AG04450 (cell line): ENCODE results near the gene NID1. TPM values are rescaled to one million over a fixed set of nuclear protein-coding genes. Genes with fewer than 3 reads are reported as not detected.

Experiments used
- CTCF ChIA-PET: fragments of 300-600, 350-600 bp; formaldehyde crosslinking; extraction: SDS; loops from one replicate; lab custom pipeline; 2022; ENCODE audit warnings: antibody characterized with exemption, inconsistent platforms; lab: Charles Lee
- POLR2A ChIA-PET: fragments of 350-600 bp; formaldehyde crosslinking; extraction: SDS; loops from one replicate; lab custom pipeline; 2021; ENCODE audit warnings: antibody characterized with exemption, inconsistent platforms; lab: Yijun Ruan, JAX
- DNase-seq: peaks from one replicate; pipeline ENCODE4 v3.0.0-alpha.2; 2011; ENCODE audit warnings: low read depth, low spot score
- H3K27ac ChIP-seq: one replicate; pipeline ENCODE4 v1.5.1; 2012; ENCODE audit warnings: low read depth, low read length, control low read depth
- H3K27me3 ChIP-seq: one replicate; pipeline ENCODE4 v1.6.0; 2012; ENCODE audit warnings: low read length; ENCODE audit not compliant: control insufficient read depth, insufficient read depth
- H3K4me3 ChIP-seq: 2 replicates; pipeline ENCODE4 v1.5.1; 2011; ENCODE audit warnings: mild to moderate bottlenecking, low read depth, low read length, control low read depth
- H3K9me3 ChIP-seq: 2 replicates; pipeline ENCODE4 v1.5.1; 2012; ENCODE audit warnings: low read length; ENCODE audit not compliant: control insufficient read depth, insufficient read depth
- CTCF ChIP-seq: IDR thresholded peaks from 2 replicates; pipeline ENCODE4 v1.5.1; 2011; ENCODE audit warnings: low read depth, low read length, control low read depth, inconsistent platforms
- polyA plus RNA-seq: library from polyadenylated mRNA; depleted of rRNA; stranded (reverse); fragments of >200 nt; gene quantifications from 2 replicates; pipeline ENCODE4 v1.2.3, GENCODE V29; 2011

The NID1 gene
- polyA plus RNA-seq, 1 experiment: 137 TPM

- Histone ChIP-seq H3K27me3 (no peaks in the 10 kb centered on the region), H3K4me3 (no peak overlapping the region), H3K9me3 (no peaks in the 10 kb centered on the region), H3K27ac (no peak overlapping the region)
- no peak for TF ChIP-seq CTCF
- ChIA-PET POLR2A (no interaction called here), CTCF (no interaction called here)
- DNase-seq: no peak
Observed at GRCh38 chr1:236075848-236076247, 11.0 kb upstream of the NID1 start.

GRCh38 chr1:236073307-236073897 is 8.5 kb upstream of the NID1 start:
- Histone ChIP-seq H3K27ac (no peak overlapping the region), H3K27me3 (no peaks in the 10 kb centered on the region), H3K4me3 (no peak overlapping the region), H3K9me3 (no peaks in the 10 kb centered on the region)
- TF ChIP-seq CTCF: no peak
- POLR2A ChIA-PET: no interaction called here
- CTCF ChIA-PET: no interaction called here
- no peak for DNase-seq

- ChIA-PET CTCF (no interaction called here), POLR2A (no interaction called here)
- no peaks in the 10 kb centered on the region for H3K27me3 ChIP-seq
- no peaks in the 10 kb centered on the region for H3K9me3 ChIP-seq
- DNase-seq: no peak
- no peak overlapping the region for H3K4me3 ChIP-seq
- TF ChIP-seq CTCF: no peak
- no peak overlapping the region for H3K27ac ChIP-seq
Observed at GRCh38 chr1:236072001-236072400, 7.1 kb upstream of the NID1 start.

GRCh38 chr1:236070753-236071152 is 5.9 kb upstream of the NID1 start:
- no peak for DNase-seq
- H3K4me3 ChIP-seq: no peak overlapping the region
- no peaks in the 10 kb centered on the region for H3K9me3 ChIP-seq
- H3K27me3 ChIP-seq: no peaks in the 10 kb centered on the region
- CTCF ChIA-PET: interaction anchor here (0.6 kb wide), 1 partner anchor 1439 kb away, joined by 4 read pairs; no protein-coding TSS in a partner anchor
- POLR2A ChIA-PET: no interaction called here
- TF ChIP-seq CTCF: no peak
- H3K27ac ChIP-seq: no peak overlapping the region

GRCh38 chr1:236069796-236070195 is 4.9 kb upstream of the NID1 start:
- no peak for TF ChIP-seq CTCF
- CTCF ChIA-PET: no interaction called here
- no peak for DNase-seq
- no peaks in the 10 kb centered on the region for H3K27me3 ChIP-seq
- H3K9me3 ChIP-seq: no peaks in the 10 kb centered on the region
- no peak overlapping the region for H3K27ac ChIP-seq
- H3K4me3 ChIP-seq: no peak overlapping the region
- POLR2A ChIA-PET: no interaction called here
